Activated T-cell treated with anti-CD3 and anti-CD28 coated beads, Interleukin-2, amount 50 U/mL, for 72 hours (primary cell): ENCODE measurements around the gene SLFN14. TPM values are rescaled to one million over a fixed set of nuclear protein-coding genes. Genes with fewer than 3 reads are reported as not detected.
"Not testable (repeated sequence)": the region's sequence is repeated elsewhere in the genome, so short reads cannot be mapped to it uniquely, and the experiment has no call there.

Experiments used
- ATAC-seq, 2 donors: fragments of 150-1000 bp; cut with Tn5 transposase; replicated peaks in 1 of 2; 2 replicates each; pipeline ENCODE4 v1.10.0; 2021; ENCODE audit warnings: moderate library complexity in 2 of 2, mild to moderate bottlenecking in 1 of 2
- DNase-seq, 2 donors: peaks; one replicate each; pipeline ENCODE4 v3.0.0; 2021 to 2022; ENCODE audit warnings: mixed read lengths in 1 of 2
- H3K27ac Mint-ChIP-seq: one replicate; pipeline ENCODE4 v1.8.0; 2022; ENCODE audit warnings: mild to moderate bottlenecking, moderate library complexity, mixed read lengths
- H3K27me3 Mint-ChIP-seq: one replicate; pipeline ENCODE4 v1.8.0; 2022; ENCODE audit warnings: low read depth, mixed read lengths
- H3K36me3 Mint-ChIP-seq, 2 donors: one replicate each; pipeline ENCODE4 v1.8.0; 2022; ENCODE audit warnings: mixed read lengths in 2 of 2, mild to moderate bottlenecking in 1 of 2; ENCODE audit not compliant: insufficient read depth in 2 of 2
- H3K4me1 Mint-ChIP-seq: one replicate; pipeline ENCODE4 v1.8.0; 2022; ENCODE audit warnings: low read depth, mixed read lengths
- H3K4me3 Mint-ChIP-seq, 2 donors: one replicate each; pipeline ENCODE4 v1.8.0; 2022; ENCODE audit warnings: mild to moderate bottlenecking in 2 of 2, mixed read lengths in 2 of 2, moderate library complexity in 2 of 2
- H3K9me3 Mint-ChIP-seq, 2 donors: one replicate each; pipeline ENCODE4 v1.8.0; 2022; ENCODE audit warnings: mixed read lengths in 2 of 2
- total RNA-seq, 2 donors: library from RNA; stranded (reverse); gene quantifications; one replicate each; pipeline ENCODE4 v1.2.3, GENCODE V29; 2022

SLFN14 gene
- total RNA-seq, 2 donors from 2014 or later: not detected

- Mint-ChIP-seq H3K9me3 (no peaks in the 10 kb centered on the region), H3K27ac (peak overlapping the region; percentile 99), H3K36me3 (peaks cover 0 to 2% of the 10 kb centered on the region in 2 donors), H3K4me3 (peak overlapping the region; percentile 94 to 99), H3K27me3 (no peaks in the 10 kb centered on the region), H3K4me1 (peaks cover 33% of the 10 kb centered on the region)
- ATAC-seq (peak; percentile 33 to 52), DNase-seq (no peak)
These were observed 18.4 kb upstream of the SLFN14 start for GRCh38 chr17:35578929-35579432.

GRCh38 chr17:35578197-35578928 is 17.7 kb upstream of the SLFN14 start, which contains the start of gene PEX12:
PEX12 (minus strand) TSS chr17:35578571; CDS start chr17:35578021, 550 bp downstream.
- DNase-seq: peak; percentile 87 to 90
- ATAC-seq: peak; percentile 94 to 97
- Mint-ChIP-seq H3K36me3 (peaks cover 0 to 2% of the 10 kb centered on the region in 2 donors), H3K27me3 (no peaks in the 10 kb centered on the region), H3K27ac (peak within 1 kb of the TSS; percentile 99), H3K4me1 (peaks cover 33% of the 10 kb centered on the region), H3K4me3 (peak within 1 kb of the TSS; percentile 94 to 99), H3K9me3 (no peaks in the 10 kb centered on the region)

GRCh38 chr17:35577830-35578196 is 17.2 kb upstream of the SLFN14 start:
- Mint-ChIP-seq H3K4me1 (peaks cover 33% of the 10 kb centered on the region), H3K9me3 (no peaks in the 10 kb centered on the region), H3K4me3 (peak overlapping the region; percentile 94 to 99), H3K27me3 (no peaks in the 10 kb centered on the region), H3K36me3 (peaks cover 0 to 2% of the 10 kb centered on the region in 2 donors), H3K27ac (peak overlapping the region; percentile 99)
- DNase-seq: no peak
- ATAC-seq: peak in 1 of 2 donors; percentile 16

GRCh38 chr17:35575759-35576158 is 15.1 kb upstream of the SLFN14 start:
- Mint-ChIP-seq H3K9me3 (no peaks in the 10 kb centered on the region), H3K36me3 (peaks cover 2% of the 10 kb centered on the region in 2 donors), H3K4me1 (peaks cover 37% of the 10 kb centered on the region), H3K4me3 (peak overlapping the region in 1 of 2 donors; percentile 2), H3K27ac (peak overlapping the region; percentile 7), H3K27me3 (no peaks in the 10 kb centered on the region)
- ATAC-seq (no peak), DNase-seq (no peak)

- Mint-ChIP-seq H3K4me3 (peak overlapping the region; percentile 90 to 96), H3K36me3 (peaks cover 1 to 4% of the 10 kb centered on the region in 2 donors), H3K27ac (peak overlapping the region; percentile 26), H3K27me3 (peaks cover 6% of the 10 kb centered on the region), H3K9me3 (no peaks in the 10 kb centered on the region), H3K4me1 (peaks cover 43% of the 10 kb centered on the region)
- ATAC-seq (no peak), DNase-seq (no peak)
These were observed 8.8 kb upstream of the SLFN14 start for GRCh38 chr17:35569405-35569804.

GRCh38 chr17:35568561-35568960 is 7.9 kb upstream of the SLFN14 start:
- Mint-ChIP-seq H3K4me3 (peak overlapping the region; percentile 80 to 96), H3K36me3 (peaks cover 1 to 4% of the 10 kb centered on the region in 2 donors), H3K9me3 (no peaks in the 10 kb centered on the region), H3K27ac (peak overlapping the region; percentile 93), H3K27me3 (peaks cover 6% of the 10 kb centered on the region), H3K4me1 (peaks cover 43% of the 10 kb centered on the region)
- peak; percentile 46 for ATAC-seq
- peak; percentile 41 to 44 for DNase-seq

- H3K27me3 Mint-ChIP-seq: peaks cover 6% of the 10 kb centered on the region
- peaks cover 43% of the 10 kb centered on the region for H3K4me1 Mint-ChIP-seq
- no peak for ATAC-seq
- H3K9me3 Mint-ChIP-seq: no peaks in the 10 kb centered on the region
- DNase-seq: no peak
- H3K36me3 Mint-ChIP-seq: peaks cover 1 to 2% of the 10 kb centered on the region in 2 donors
- H3K4me3 Mint-ChIP-seq: peak overlapping the region; percentile 82 to 96
- H3K27ac Mint-ChIP-seq: peak overlapping the region; percentile 82
These were observed 6.3 kb upstream of the SLFN14 start for GRCh38 chr17:35566968-35567367.

DNA sequence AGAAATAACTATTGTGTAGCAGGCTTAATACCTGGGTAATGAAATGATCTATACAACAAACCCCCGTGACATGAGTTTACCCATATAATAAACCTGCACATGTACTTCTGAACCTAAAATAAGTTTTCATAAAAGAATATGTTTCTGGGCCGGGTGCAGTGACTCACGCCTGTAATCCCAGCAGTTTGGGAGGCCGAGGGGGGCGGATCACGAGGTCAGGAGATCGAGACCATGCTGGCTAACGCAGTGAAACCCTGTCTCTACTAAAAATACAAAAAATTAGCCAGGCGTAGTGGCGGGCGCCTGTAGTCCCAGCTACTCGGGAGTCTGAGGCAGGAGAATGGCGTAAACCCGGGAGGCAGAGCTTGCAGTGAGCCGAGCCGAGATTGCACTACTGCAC is 2.6 kb upstream of the SLFN14 start:
- Mint-ChIP-seq H3K4me1 (peaks cover 23% of the 10 kb centered on the region), H3K27me3 (peaks cover 12% of the 10 kb centered on the region)
- not testable (repeated sequence) for DNase-seq

DNA sequence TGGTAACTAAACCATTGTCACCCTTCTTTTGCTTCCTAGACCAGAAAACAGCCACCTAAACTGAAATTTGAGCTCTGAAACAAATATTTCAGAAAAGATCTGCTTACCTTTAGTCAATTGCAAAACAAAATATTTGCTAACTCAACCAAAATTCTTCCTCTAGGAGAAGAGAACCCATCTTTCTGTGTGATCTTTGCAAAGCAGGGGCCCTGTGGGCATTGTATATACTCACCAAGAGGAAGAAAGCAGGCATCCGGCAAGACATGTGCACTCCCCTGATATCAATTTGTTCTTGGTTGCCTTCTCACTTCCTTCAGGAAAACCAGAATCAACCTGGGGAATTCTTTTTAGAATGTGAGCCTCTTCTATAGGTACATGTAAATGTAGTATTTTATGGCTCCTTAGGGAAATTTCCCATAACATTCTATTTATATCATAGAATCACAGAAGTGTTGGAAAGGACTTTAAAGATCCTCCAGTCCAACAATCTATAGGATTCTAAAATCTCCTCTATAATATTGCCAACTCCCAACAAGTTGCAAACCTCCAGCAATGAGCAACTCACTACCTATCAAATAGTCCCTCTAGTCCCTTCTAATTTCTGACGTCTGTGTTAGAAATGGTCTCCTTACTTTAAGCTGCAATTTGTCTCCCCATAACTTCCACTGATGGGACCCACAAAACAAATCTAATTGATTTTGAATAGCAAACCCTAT is 966 bp downstream of the SLFN14 start:
- DNase-seq (no peak), ATAC-seq (no peak)
- H3K9me3 Mint-ChIP-seq: no peaks in the 10 kb centered on the region
- no peak overlapping the region for H3K4me3 Mint-ChIP-seq
- H3K27ac Mint-ChIP-seq: no peak overlapping the region
- peaks cover 13% of the 10 kb centered on the region for H3K4me1 Mint-ChIP-seq
- peaks cover 7% of the 10 kb centered on the region for H3K27me3 Mint-ChIP-seq
- H3K36me3 Mint-ChIP-seq: no peaks in the 10 kb centered on the region

More for the DNA sequence above, 2.6 kb upstream of the SLFN14 start:
- not testable (repeated sequence) for H3K27ac Mint-ChIP-seq, H3K36me3 Mint-ChIP-seq, H3K9me3 Mint-ChIP-seq, H3K4me3 Mint-ChIP-seq, ATAC-seq

DNA sequence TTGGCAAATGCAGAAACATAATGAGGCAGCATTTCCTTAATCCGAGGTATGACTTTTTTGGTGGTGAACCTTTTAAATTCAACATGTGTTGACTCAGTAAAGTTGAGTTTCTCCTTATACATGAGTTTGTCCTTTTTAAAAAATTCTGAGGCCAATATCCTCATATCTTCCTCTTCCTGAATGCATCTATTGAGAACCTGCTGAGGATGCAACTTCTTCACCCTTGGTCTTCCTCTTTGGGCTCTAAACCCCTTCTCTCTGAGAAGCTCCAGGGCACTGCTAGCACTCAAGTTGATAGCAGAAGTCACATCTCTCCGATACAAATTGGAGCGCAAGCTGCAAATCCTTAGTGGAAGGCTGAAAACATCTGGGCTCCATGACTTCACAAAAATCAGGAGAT is 3.3 kb downstream of the SLFN14 start:
- peaks cover 14% of the 10 kb centered on the region for H3K4me1 Mint-ChIP-seq
- ATAC-seq: no peak
- no peak overlapping the region for H3K4me3 Mint-ChIP-seq
- DNase-seq: no peak
- no peaks in the 10 kb centered on the region for H3K9me3 Mint-ChIP-seq
- no peaks in the 10 kb centered on the region for H3K36me3 Mint-ChIP-seq
- no peak overlapping the region for H3K27ac Mint-ChIP-seq
- peaks cover 6% of the 10 kb centered on the region for H3K27me3 Mint-ChIP-seq

- no peak overlapping the region for H3K4me3 Mint-ChIP-seq
- peaks cover 6% of the 10 kb centered on the region for H3K4me1 Mint-ChIP-seq
- no peaks in the 10 kb centered on the region for H3K9me3 Mint-ChIP-seq
- no peak overlapping the region for H3K27ac Mint-ChIP-seq
- H3K27me3 Mint-ChIP-seq: peaks cover 6% of the 10 kb centered on the region
- ATAC-seq (no peak), DNase-seq (no peak)
- H3K36me3 Mint-ChIP-seq: no peaks in the 10 kb centered on the region
These were observed 4.9 kb downstream of the SLFN14 start for GRCh38 chr17:35555691-35556090.

- Mint-ChIP-seq H3K27ac (no peak overlapping the region), H3K36me3 (no peaks in the 10 kb centered on the region), H3K4me3 (no peak overlapping the region), H3K4me1 (peaks cover 7% of the 10 kb centered on the region), H3K27me3 (peaks cover 6% of the 10 kb centered on the region), H3K9me3 (no peaks in the 10 kb centered on the region)
- peak; percentile 52 to 98 for ATAC-seq
- DNase-seq: no peak
These were observed 6.0 kb downstream of the SLFN14 start for GRCh38 chr17:35554668-35555067.

DNA sequence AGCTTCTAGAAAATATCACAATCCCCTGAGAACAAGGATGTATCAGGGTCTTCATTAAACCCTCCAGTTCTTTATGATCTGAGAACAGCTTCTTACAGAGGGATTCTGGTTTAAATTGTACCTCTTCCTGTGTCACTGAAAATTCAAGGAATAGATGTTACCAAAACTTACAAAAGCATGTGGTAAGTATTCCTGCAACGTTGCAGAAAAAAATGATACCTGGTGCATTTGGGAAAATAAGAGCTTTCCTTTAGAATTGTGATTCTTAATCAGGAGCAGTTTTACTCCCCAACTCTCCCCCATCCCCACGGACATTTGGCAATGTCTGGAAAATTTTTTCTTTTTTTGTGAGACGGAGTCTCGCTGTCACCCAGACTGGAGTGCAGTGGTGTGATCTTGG is 7.3 kb downstream of the SLFN14 start:
- no peaks in the 10 kb centered on the region for H3K9me3 Mint-ChIP-seq
- peaks cover 20% of the 10 kb centered on the region for H3K4me1 Mint-ChIP-seq
- H3K27me3 Mint-ChIP-seq: peaks cover under 1% of the 10 kb centered on the region
- no peak overlapping the region for H3K4me3 Mint-ChIP-seq
- no peak overlapping the region for H3K27ac Mint-ChIP-seq
- ATAC-seq (no peak), DNase-seq (no peak)
- no peaks in the 10 kb centered on the region for H3K36me3 Mint-ChIP-seq
